Astrocyte of the cerebellum (primary cell): ENCODE data around the gene DLX3.

ENCODE experiments used
- DNase-seq: peaks from one replicate; pipeline ENCODE4 v3.0.0-alpha.2; 2011; ENCODE audit warnings: low read depth
- H3K4me3 ChIP-seq: 2 replicates; pipeline ENCODE4 v1.5.1; 2011; ENCODE audit warnings: mild to moderate bottlenecking, low read depth, low read length, moderate library complexity
- CTCF ChIP-seq: IDR thresholded peaks from 2 replicates; pipeline ENCODE4 v1.5.1; 2012; ENCODE audit warnings: low read length, low read depth, moderate library complexity, mild to moderate bottlenecking; ENCODE audit errors: missing control alignments
- in situ Hi-C: cut with HindIII; loops from 2 replicates; pipeline ENCODE4 v1.10.0; 2017; ENCODE audit warnings: low sequenced_read_pairs

Gene DLX3

GRCh38 chr17:50024808-50025207, 29.8 kb upstream of the DLX3 start:
- H3K4me3 ChIP-seq: no peak overlapping the region
- no peak for DNase-seq
- no peak for TF ChIP-seq CTCF
- in situ Hi-C loops: no loop called here

DNA sequence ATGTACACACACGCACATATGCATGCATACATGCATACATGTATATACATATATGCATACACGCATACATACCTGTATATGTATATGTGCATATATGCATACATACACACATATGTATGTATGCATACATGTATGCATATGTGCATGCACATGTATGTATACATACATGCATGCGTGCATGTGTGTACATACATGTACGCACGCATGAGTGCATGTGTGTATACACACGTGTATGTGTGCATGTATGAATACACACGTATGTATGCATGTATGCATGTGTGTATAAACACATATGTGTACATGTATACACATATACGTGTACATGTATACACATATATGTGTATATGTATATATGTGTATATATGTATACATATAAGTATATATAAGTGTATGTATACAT, 28.5 kb upstream of the DLX3 start:
- DNase-seq: no peak
- in situ Hi-C loops: no loop called here
- no peak overlapping the region for H3K4me3 ChIP-seq
- TF ChIP-seq CTCF: no peak

DNA sequence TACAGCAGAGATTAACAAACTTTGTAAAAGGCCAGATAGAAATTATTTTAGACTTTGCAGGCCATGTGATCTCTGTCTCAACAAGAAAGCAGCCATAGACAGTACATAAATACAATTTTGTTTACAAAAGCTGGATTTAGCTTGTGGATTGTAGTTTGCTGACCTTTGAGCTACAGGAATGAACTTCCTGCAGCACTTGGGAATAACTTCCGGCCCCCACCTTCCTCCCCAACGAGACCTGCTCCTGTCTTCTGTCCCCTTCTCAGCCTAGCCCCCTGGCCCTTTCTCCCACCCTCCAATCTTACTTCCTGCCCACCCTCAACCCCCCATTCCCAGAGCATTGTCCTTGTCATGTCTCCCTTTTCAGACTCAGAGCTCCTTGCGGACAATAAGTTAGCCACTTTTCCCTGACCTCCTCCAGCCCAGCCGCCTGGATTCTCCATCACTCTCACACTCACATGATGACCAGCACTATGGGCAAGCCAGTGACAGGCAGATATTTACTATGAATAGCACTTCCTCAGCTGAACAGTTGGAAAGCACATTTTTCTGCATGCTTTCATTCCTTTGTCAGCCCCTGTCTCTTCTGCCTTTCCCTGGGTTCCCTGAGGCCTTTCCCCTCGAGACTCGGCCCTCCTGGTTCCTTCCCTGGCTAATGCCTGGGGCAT, 27.6 kb upstream of the DLX3 start:
- DNase-seq: no peak
- in situ Hi-C loops: no loop called here
- H3K4me3 ChIP-seq: no peak overlapping the region
- TF ChIP-seq CTCF: no peak

DNA sequence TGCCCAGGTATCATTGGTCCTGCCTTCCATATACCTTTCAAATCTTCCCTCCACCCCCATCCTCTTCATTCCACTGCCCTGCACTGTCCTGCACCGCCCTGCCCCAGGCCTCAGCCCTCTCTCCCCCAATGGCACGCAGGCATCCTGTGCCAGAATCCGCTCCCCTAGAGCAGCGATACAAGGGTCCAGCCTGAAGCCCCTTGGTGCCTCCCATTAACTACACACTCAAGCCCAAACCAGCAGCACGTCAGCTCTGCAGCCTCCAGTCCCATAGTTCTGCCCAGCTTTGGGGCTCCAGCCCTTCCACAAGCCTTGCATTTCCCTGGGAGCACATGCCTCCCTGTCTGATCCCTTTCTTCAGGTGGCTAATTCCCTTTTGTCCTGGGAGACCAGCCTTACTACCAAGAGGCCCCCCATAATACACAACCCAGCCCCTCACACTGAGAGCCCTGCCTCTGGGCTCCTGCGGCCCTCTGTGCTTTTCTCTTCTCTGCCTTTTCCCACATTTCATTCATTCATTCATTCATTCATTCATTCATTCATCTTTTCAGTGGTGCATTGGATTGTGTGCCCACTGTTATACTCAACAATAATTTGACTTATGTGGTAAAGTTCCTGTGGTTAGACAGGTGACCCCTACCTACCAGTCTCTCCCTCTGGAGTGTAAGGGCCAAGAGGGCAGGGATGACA, 26.8 kb upstream of the DLX3 start:
- in situ Hi-C loops: no loop called here
- H3K4me3 ChIP-seq: no peak overlapping the region
- no peak for DNase-seq
- TF ChIP-seq CTCF: no peak

DNA sequence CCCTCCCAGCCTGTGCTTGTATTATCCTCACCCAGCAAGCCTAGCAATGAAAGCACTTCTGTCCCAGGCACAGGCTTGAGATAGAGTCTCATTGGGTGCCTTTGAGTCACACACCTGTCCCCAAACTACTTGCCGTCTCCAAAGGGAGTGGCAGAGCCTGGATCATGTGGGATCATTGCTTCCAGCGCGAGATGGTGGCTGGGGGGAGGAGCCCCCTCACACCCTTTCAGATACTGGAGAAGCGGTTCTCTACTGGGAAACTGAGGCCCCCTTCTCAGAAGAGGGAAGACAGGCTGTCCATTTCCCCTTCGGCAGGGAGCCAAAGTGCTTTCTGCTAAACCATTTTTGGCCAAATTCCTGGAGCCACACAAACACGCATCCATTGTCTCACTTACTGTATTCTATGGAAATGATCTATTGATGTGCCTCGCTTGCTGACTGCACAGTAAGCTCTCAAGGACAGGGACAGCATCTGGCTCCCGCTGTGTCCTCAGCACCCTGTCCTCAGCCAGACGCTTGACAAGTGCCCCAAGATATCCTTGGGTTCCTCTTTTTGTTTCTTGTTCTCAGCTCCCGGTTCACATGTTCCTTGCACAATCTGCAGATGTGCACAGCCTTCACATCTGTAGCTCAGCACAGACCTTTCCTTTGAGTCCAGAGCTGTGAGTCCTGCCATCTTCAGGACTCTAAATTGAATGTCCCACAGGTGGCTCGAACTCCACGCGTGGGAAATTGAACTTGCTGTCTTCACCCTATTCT, 26.0 kb upstream of the DLX3 start:
- in situ Hi-C loops: no loop called here
- no peak for TF ChIP-seq CTCF
- H3K4me3 ChIP-seq: no peak overlapping the region
- DNase-seq: no peak

GRCh38 chr17:50018909-50019308, 23.9 kb upstream of the DLX3 start:
- in situ Hi-C loops: no loop called here
- TF ChIP-seq CTCF: no peak
- H3K4me3 ChIP-seq: no peak overlapping the region
- no peak for DNase-seq
